ENCODE results near the gene QRFPR. TPM values are rescaled to one million over a fixed set of nuclear protein-coding genes. Genes with fewer than 3 reads are reported as not detected.

QRFPR gene
- total and polyA plus RNA-seq, 4 donors = not detected

DNA sequence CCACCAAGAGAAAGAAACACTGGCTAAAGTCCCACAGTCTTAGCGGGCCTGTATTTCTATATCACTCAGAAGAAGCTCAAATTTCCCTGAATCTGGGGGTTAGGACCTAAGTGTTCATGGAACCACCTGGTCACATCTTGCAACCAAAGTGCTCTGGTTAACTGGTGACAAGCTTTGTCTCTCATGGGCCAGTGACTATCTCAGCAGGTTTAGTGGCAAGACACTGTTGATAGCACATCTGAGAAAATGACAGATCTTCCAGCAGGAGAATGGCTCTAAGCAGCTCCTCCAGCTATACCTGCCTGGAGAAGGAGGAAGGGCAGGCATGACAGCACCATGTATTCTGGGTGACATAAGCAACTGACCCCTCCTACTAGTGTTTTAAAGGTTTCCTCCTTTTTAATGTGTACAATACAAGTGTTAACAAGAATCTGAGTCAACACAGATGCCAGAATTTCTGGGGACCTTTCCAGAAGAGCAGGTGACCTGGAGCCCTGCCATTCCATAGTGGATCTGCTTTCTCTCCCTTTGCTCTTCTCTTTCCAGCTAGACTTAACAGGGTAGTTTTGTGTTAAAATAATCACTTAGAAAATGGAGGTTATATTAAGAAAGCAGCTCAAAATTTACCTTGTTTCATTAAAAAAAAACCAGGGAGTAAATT, 17.3 kb upstream of the QRFPR start:
- no peaks in the 10 kb centered on the region for H3K36me3 ChIP-seq (ENCODE audit: control insufficient read depth in 4 of 4, insufficient read depth in 3 of 4, low read depth in 1 of 4, low read length in 3 of 4)
- no peak overlapping the region for H3K27ac ChIP-seq (ENCODE audit: low read depth in 1 of 2, low read length in 2 of 2)
- TF ChIP-seq FOXA2 (IDR thresholded peaks at IDR 0.05) (no peak), HNF4G (IDR thresholded peaks at IDR 0.05) (no peak), JUND (IDR thresholded peaks at IDR 0.05) (no peak), FOXA1 (IDR thresholded peaks at IDR 0.05) (no peak), HNF4A (conservative IDR thresholded peaks at IDR 0.05) (no peak), SP1 (IDR thresholded peaks at IDR 0.05) (no peak), ZBTB33 (IDR thresholded peaks at IDR 0.05) (no peak), TAF1 (conservative IDR thresholded peaks at IDR 0.05) (no peak), NR2F2 (IDR thresholded peaks at IDR 0.05) (no peak), EGR1 (IDR thresholded peaks at IDR 0.05; ENCODE audit: low read depth in 2 of 2) (no peak), RAD21 (IDR thresholded peaks at IDR 0.05) (no peak), GABPA (IDR thresholded peaks at IDR 0.05 in 1 of 2, conservative IDR thresholded peaks at IDR 0.05 in 1 of 2) (no peak), YY1 (IDR thresholded peaks at IDR 0.05) (no peak), REST (IDR thresholded peaks at IDR 0.05) (no peak)
- TF ChIP-seq, protein P1, sequence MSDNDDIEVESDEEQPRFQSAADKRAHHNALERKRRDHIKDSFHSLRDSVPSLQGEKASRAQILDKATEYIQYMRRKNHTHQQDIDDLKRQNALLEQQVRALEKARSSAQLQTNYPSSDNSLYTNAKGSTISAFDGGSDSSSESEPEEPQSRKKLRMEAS (IDR thresholded peaks at IDR 0.05) = no peak
- no peak for DNase-seq (ENCODE audit: low spot score)
- no peaks in the 10 kb centered on the region for H3K4me1 ChIP-seq (ENCODE audit: control insufficient read depth in 4 of 4, insufficient read depth in 4 of 4, low read length in 3 of 4)
- H3K27me3 ChIP-seq (ENCODE audit: control insufficient read depth in 4 of 4, insufficient read depth in 4 of 4, low read length in 3 of 4) = no peaks in the 10 kb centered on the region
- no peak overlapping the region for H3K9ac ChIP-seq (ENCODE audit: low read depth in 1 of 2, low read length in 2 of 2)
- 77% methylated on average over 1 of the region's 1 CpG for WGBS
- no peaks in the 10 kb centered on the region for H3K9me3 ChIP-seq (ENCODE audit: control insufficient read depth in 4 of 4, low read length in 3 of 4)
- H3K4me3 ChIP-seq (ENCODE audit: low read depth in 1 of 3, low read length in 3 of 3) = no peak overlapping the region

DNA sequence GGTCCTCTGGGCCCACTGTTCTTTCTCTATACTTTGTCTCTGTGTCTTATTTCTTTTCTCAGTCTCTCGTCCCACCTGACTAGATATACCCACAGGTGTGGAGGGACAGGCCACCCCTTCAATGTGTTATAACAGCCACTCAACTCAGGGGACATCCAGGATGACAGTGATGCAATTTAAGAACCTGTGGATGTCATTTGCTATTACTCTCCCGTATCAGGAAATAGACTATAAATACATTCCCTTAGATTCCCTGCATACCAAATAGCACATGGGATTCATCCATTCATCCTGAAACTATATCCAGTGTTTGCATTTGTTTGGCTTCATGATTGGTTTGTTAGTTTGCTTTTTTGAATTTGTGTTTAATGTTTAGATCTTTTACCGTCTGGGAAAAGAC, 16.6 kb upstream of the QRFPR start:
- no peak for DNase-seq (ENCODE audit: low spot score)
- no peaks in the 10 kb centered on the region for H3K4me1 ChIP-seq (ENCODE audit: control insufficient read depth in 4 of 4, insufficient read depth in 4 of 4, low read length in 3 of 4)
- no peaks in the 10 kb centered on the region for H3K27me3 ChIP-seq (ENCODE audit: control insufficient read depth in 4 of 4, insufficient read depth in 4 of 4, low read length in 3 of 4)
- TF ChIP-seq TAF1 (conservative IDR thresholded peaks at IDR 0.05) = no peak
- TF ChIP-seq HNF4G (IDR thresholded peaks at IDR 0.05) = no peak
- no peak for TF ChIP-seq FOXA1 (IDR thresholded peaks at IDR 0.05)
- TF ChIP-seq NR2F2 (IDR thresholded peaks at IDR 0.05) = no peak
- no peak for TF ChIP-seq JUND (IDR thresholded peaks at IDR 0.05)
- no peak for TF ChIP-seq RAD21 (IDR thresholded peaks at IDR 0.05)
- no peaks in the 10 kb centered on the region for H3K36me3 ChIP-seq (ENCODE audit: control insufficient read depth in 4 of 4, insufficient read depth in 3 of 4, low read depth in 1 of 4, low read length in 3 of 4)
- no peak overlapping the region for H3K4me3 ChIP-seq (ENCODE audit: low read depth in 1 of 3, low read length in 3 of 3)
- no peak overlapping the region for H3K9ac ChIP-seq (ENCODE audit: low read depth in 1 of 2, low read length in 2 of 2)
- no peaks in the 10 kb centered on the region for H3K9me3 ChIP-seq (ENCODE audit: control insufficient read depth in 4 of 4, low read length in 3 of 4)
- 56% methylated on average over 3 of the region's 3 CpGs for WGBS
- H3K27ac ChIP-seq (ENCODE audit: low read depth in 1 of 2, low read length in 2 of 2) = no peak overlapping the region
